Medulla oblongata (tissue), 1 donor: ENCODE measurements around the gene NBDY.
A peak's percentile ranks its signal among the peaks of the same experiment; 100 is the strongest.
"Not testable (repeated sequence)": the region's sequence is repeated elsewhere in the genome, so short reads cannot be mapped to it uniquely, and the experiment has no call there.

Source experiments
- DNase-seq: peaks from one replicate; pipeline ENCODE4 v3.0.0-alpha.2; 2015; ENCODE audit errors: extremely low spot score

Gene NBDY

GRCh38 chrX:56800801-56801200 lies 71.8 kb downstream of the NBDY start:
- DNase-seq, result no peak

- DNase-seq, result no peak
Observed at GRCh38 chrX:56802428-56802827, 73.4 kb downstream of the NBDY start.

GRCh38 chrX:56802921-56803849 lies 74.1 kb downstream of the NBDY start:
- DNase-seq, result peak; percentile 85

- no peak for DNase-seq
Observed at GRCh38 chrX:56803850-56804681, 75.0 kb downstream of the NBDY start.

GRCh38 chrX:56804867-56805266 lies 75.8 kb downstream of the NBDY start:
- DNase-seq, result no peak

GRCh38 chrX:56805399-56805798 lies 76.4 kb downstream of the NBDY start:
- no peak for DNase-seq

- DNase-seq, result not testable (repeated sequence)
Observed at GRCh38 chrX:56806176-56806575, 77.1 kb downstream of the NBDY start.

GRCh38 chrX:56811599-56811998 lies 82.6 kb downstream of the NBDY start:
- DNase-seq, result no peak

- DNase-seq, result no peak
Observed at GRCh38 chrX:56812515-56813105, 83.6 kb downstream of the NBDY start.

- DNase-seq, result no peak
Observed at GRCh38 chrX:56813318-56813837, 84.3 kb downstream of the NBDY start.

GRCh38 chrX:56817179-56817578 lies 88.1 kb downstream of the NBDY start:
- no peak for DNase-seq

GRCh38 chrX:56826020-56826419 lies 97.0 kb downstream of the NBDY start:
- no peak for DNase-seq

GRCh38 chrX:56833626-56834025 lies 104.6 kb downstream of the NBDY start:
- no peak for DNase-seq

GRCh38 chrX:56853436-56853835 lies 124.4 kb downstream of the NBDY start:
- DNase-seq, result no peak

GRCh38 chrX:56857042-56857441 lies 128.0 kb downstream of the NBDY start:
- no peak for DNase-seq

- DNase-seq, result no peak
Observed at GRCh38 chrX:56860888-56861287, 131.8 kb downstream of the NBDY start.
